GM12873 (cell line): ENCODE measurements around the gene STARD6.

Experiments used
- CTCF ChIP-seq: IDR thresholded peaks from 2 replicates; pipeline ENCODE4 v1.5.1; 2012; ENCODE audit warnings: low read depth, mild to moderate bottlenecking, moderate library complexity, low read length, control low read depth; ENCODE audit not compliant: insufficient read depth; ENCODE audit errors: missing control alignments

Gene STARD6

DNA sequence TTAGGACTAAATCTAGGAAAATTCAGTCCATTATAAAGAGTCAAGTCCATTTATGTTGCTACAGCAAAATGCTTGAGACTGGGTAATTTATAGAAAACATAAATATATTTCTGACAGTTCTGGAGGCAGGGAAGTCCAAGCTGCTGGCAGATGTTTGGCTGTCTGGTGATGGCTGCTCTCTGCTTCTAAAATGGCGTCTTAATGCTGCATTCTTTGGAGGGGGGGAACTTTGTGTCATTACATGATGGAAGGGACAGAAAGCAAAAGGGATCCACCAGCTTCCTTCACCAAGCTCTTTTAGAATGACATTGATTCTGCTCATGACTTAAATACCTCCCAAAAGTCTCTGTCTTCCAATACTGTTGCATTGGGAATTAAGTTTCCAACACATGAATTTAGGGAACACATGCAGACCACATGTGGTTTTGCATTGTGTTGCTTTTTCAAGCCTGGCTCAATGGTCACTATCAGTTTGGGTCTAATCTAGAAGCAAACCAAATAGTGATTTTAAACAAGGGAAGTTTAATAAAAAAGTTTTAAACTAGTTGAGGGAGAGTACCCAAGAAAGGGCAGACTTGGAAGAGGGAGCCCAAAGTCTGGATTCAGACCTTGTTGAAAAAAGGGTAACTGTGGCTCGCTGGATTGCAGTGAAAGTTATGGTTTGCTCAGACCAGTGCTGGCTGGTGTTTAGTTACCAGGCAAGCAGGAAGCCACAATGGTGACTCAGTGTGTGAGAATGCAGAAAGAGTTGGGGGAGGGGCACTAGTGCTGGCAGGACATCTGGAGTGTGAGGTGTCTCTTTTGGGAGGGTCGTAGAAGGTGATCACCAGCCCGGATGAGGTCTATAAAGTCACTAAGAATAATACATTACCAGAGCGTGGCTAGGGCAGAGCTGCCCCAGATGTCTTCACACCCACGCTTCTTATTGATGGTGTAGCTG, 30.8 kb upstream of the STARD6 start:
- TF ChIP-seq CTCF, result no peak

DNA sequence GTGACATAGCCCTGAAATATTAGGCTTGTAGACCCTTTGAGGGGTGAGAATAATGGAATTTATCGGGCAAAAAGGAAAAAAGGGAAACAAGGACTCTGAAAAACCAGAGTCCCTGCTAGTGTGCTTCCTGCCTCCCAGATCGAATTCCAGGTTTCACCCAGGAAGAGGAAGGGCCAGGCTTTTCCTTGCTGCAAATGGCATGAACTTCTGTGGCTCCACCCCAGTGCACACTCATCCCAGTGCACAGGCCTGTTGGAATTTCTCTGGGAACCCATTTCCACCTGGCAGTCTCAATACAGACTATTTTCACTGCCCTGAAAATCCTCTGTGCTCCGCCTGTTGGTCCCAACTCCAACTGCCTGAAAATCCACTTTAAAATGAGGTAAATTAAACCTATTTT, 30.0 kb upstream of the STARD6 start:
- no peak for TF ChIP-seq CTCF

DNA sequence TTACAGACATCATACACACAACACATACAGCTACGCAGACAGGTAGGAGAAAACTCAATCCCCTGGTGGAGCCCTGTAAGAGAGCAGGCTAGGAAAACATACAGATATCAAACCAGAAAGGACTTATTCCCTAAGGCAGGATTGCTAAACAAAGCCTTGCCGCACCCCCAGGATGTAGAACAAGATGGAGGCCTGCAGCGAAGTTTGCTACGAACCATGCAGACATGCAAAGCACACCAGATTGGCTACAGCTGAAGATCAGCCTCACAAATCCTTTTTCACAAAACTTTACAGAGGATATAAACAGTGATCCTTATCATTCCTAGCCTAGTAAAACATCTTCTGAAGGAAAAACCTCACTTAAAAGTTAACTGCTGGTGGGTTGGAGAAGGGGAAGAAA, 28.4 kb upstream of the STARD6 start:
- no peak for TF ChIP-seq CTCF

- TF ChIP-seq CTCF, result no peak
Observed at GRCh38 chr18:54382733-54383252, 25.1 kb upstream of the STARD6 start.

- TF ChIP-seq CTCF, result no peak
Observed at GRCh38 chr18:54382076-54382475, 24.4 kb upstream of the STARD6 start.

- TF ChIP-seq CTCF, result no peak
Observed at GRCh38 chr18:54381640-54382039, 24.0 kb upstream of the STARD6 start.

DNA sequence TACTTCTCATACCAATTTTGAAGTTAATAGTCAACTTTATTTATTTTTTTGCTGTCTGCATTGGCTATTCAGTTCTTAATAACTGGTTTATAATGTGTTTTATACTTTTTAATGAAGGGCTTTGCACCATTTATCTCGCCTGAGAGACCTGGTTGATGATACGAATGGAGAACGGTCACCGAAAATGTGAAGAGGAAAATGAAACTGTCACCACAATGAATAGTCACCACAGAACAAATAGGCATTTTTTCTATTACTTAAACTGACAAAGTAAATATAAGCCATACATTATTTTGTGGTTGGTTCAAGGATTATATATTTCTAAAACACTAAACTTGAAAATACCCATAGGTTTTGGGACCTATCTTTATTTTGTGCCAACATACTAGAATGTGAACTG, 20.4 kb upstream of the STARD6 start:
- TF ChIP-seq CTCF, result no peak
